HEK293 (cell line): ENCODE measurements around the gene TTC4.

Experiments used
- ZNF169 ChIP-seq: fragments of 450-650 bp; formaldehyde crosslinking; IDR thresholded peaks from 2 replicates; pipeline ENCODE4 v1.5.1; 2016; ENCODE audit warnings: missing biosample characterization, missing genetic modification characterization
- ZNF274 ChIP-seq, 2 experiments: fragments of 200-500 bp in 1 of 2; fragments of 450-650 bp in 1 of 2; sonication (Bioruptor generic) in 1 of 2; formaldehyde crosslinking in 1 of 2; IDR thresholded peaks; 2 replicates each; pipeline versions ENCODE4 v1.5.1 to v1.6.1; 2014 to 2016; ENCODE audit warnings: borderline replicate concordance in 1 of 2, inconsistent platforms in 1 of 2, low read length in 1 of 2, missing biosample characterization in 1 of 2, missing genetic modification characterization in 1 of 2
- ZNF423 ChIP-seq: fragments of 450-650 bp; formaldehyde crosslinking; IDR thresholded peaks from 2 replicates; pipeline ENCODE4 v1.5.1; 2016; ENCODE audit warnings: missing biosample characterization, missing genetic modification characterization
- ZNF654 ChIP-seq: fragments of 450-650 bp; formaldehyde crosslinking; IDR thresholded peaks from 2 replicates; pipeline ENCODE4 v1.5.1; 2016; ENCODE audit warnings: low read depth, missing biosample characterization, missing genetic modification characterization
- TF ChIP-seq, protein P1 (sequence below): fragments of 450-650 bp; formaldehyde crosslinking; IDR thresholded peaks from 2 replicates; pipeline ENCODE4 v1.5.1; 2016; ENCODE audit warnings: missing biosample characterization, missing genetic modification characterization
- TF ChIP-seq, protein P2 (sequence below): fragments of 450-650 bp; IDR thresholded peaks from 2 replicates; pipeline ENCODE4 v1.5.1; 2018; ENCODE audit warnings: missing biosample characterization, mild to moderate bottlenecking, missing genetic modification characterization

DNA sequence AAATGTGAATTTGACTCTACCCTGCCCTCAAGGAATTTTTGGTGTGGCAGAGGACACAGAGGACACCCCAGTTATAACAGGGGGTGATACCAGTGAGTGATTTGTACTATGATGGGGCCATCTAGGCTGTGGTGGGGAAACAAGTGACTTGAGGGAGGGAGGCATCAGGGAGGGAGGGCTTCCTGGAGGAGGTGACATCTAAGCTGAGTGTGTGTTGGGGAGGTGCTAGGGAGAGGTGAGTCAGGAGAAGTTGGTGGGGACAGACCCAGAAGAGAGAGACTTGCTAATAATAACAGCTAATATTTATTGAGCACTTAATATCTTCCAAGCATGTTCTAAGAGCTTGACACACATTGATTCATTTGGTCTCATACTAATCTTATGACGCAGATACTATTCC is 19.9 kb upstream of the TTC4 start:
- TF ChIP-seq, protein P1, sequence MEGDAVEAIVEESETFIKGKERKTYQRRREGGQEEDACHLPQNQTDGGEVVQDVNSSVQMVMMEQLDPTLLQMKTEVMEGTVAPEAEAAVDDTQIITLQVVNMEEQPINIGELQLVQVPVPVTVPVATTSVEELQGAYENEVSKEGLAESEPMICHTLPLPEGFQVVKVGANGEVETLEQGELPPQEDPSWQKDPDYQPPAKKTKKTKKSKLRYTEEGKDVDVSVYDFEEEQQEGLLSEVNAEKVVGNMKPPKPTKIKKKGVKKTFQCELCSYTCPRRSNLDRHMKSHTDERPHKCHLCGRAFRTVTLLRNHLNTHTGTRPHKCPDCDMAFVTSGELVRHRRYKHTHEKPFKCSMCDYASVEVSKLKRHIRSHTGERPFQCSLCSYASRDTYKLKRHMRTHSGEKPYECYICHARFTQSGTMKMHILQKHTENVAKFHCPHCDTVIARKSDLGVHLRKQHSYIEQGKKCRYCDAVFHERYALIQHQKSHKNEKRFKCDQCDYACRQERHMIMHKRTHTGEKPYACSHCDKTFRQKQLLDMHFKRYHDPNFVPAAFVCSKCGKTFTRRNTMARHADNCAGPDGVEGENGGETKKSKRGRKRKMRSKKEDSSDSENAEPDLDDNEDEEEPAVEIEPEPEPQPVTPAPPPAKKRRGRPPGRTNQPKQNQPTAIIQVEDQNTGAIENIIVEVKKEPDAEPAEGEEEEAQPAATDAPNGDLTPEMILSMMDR (tag by site-specific recombination): no peak
- TF ChIP-seq ZNF274 (IDR thresholded peaks at IDR 0.05; ENCODE audit: low read length) (no peak), ZNF274 (tag by site-specific recombination; IDR thresholded peaks at IDR 0.05; ENCODE audit: borderline replicate concordance) (no peak), ZNF169 (tag by site-specific recombination) (no peak), ZNF654 (no peak), ZNF423 (tag by site-specific recombination) (no peak)
- TF ChIP-seq, protein P2, sequence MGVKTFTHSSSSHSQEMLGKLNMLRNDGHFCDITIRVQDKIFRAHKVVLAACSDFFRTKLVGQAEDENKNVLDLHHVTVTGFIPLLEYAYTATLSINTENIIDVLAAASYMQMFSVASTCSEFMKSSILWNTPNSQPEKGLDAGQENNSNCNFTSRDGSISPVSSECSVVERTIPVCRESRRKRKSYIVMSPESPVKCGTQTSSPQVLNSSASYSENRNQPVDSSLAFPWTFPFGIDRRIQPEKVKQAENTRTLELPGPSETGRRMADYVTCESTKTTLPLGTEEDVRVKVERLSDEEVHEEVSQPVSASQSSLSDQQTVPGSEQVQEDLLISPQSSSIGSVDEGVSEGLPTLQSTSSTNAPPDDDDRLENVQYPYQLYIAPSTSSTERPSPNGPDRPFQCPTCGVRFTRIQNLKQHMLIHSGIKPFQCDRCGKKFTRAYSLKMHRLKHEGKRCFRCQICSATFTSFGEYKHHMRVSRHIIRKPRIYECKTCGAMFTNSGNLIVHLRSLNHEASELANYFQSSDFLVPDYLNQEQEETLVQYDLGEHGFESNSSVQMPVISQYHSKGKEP (tag by site-specific recombination): no peak
